OCI-M1 (cell line): ENCODE results near the gene ZNF433.
"Not testable (repeated sequence)": the region's sequence is repeated elsewhere in the genome, so short reads cannot be mapped to it uniquely, and the experiment has no call there.

Source experiments
- DNase-seq: peaks from one replicate; lab custom pipeline; 2025; lab: John Stamatoyannopoulos, UW

The ZNF433 gene

GRCh38 chr19:12035220-12036172 is at the start of gene ZNF433:
Gene ZNF433, minus strand, starts transcription at chr19:12035679. Its CDS starts 140 bp downstream, at chr19:12035539.
- peak; percentile 99 for DNase-seq

GRCh38 chr19:12083336-12083735 is 47.9 kb upstream of the ZNF433 start:
- peak; percentile 62 for DNase-seq

GRCh38 chr19:12077375-12077774 is 41.9 kb upstream of the ZNF433 start:
- DNase-seq, result peak; percentile 47

- peak; percentile 55 for DNase-seq
Measured at GRCh38 chr19:12076331-12076730, 40.9 kb upstream of the ZNF433 start.

GRCh38 chr19:12075538-12076139 is 40.2 kb upstream of the ZNF433 start:
- peak; percentile 58 for DNase-seq

- DNase-seq, result peak; percentile 100
Measured at GRCh38 chr19:12064590-12065538, 29.4 kb upstream of the ZNF433 start, which contains the start of gene ZNF844. Gene ZNF844, plus strand, starts transcription at chr19:12064731. Its CDS starts 143 bp downstream, at chr19:12064874.

GRCh38 chr19:12055784-12056183 is 20.3 kb upstream of the ZNF433 start:
- DNase-seq, result no peak

GRCh38 chr19:12052497-12053169 is 17.2 kb upstream of the ZNF433 start, which contains the start of gene ZNF878:
Gene ZNF878, minus strand, starts transcription at chr19:12052961. Its CDS starts 160 bp downstream, at chr19:12052801.
- DNase-seq, result peak; percentile 100

- peak; percentile 61 for DNase-seq
Measured at GRCh38 chr19:12052091-12052496, 16.6 kb upstream of the ZNF433 start.

- DNase-seq, result no peak
Measured at GRCh38 chr19:12047868-12048267, 12.4 kb upstream of the ZNF433 start.

GRCh38 chr19:12043752-12044422 is 8.4 kb upstream of the ZNF433 start:
- DNase-seq, result peak; percentile 47

- DNase-seq, result no peak
Measured at GRCh38 chr19:12042893-12043292, 7.4 kb upstream of the ZNF433 start.

- DNase-seq, result peak; percentile 59
Measured at GRCh38 chr19:12034620-12035019, 859 bp downstream of the ZNF433 start.

GRCh38 chr19:12034198-12034597 is 1.3 kb downstream of the ZNF433 start:
- DNase-seq, result peak; percentile 57

- peak; percentile 45 for DNase-seq
Measured at GRCh38 chr19:12015753-12016116, 19.7 kb downstream of the ZNF433 start.

GRCh38 chr19:12015015-12015752 is 20.3 kb downstream of the ZNF433 start:
- DNase-seq, result peak; percentile 40

- DNase-seq, result no peak
Measured at GRCh38 chr19:12000152-12000981, 35.1 kb downstream of the ZNF433 start.

GRCh38 chr19:11995174-11995573 is 40.3 kb downstream of the ZNF433 start:
- peak; percentile 35 for DNase-seq

GRCh38 chr19:11991921-11992320 is 43.6 kb downstream of the ZNF433 start:
- DNase-seq, result not testable (repeated sequence)
